GM21723 (cell line): Measurements from ENCODE around the gene PROKR1.
"Not testable (repeated sequence)": the region's sequence is repeated elsewhere in the genome, so short reads cannot be mapped to it uniquely, and the experiment has no call there.

Experiments
- ATAC-seq: cut with Tn5 transposase; IDR thresholded peaks from one replicate; pipeline ENCODE4 v1.9.1; 2021; ENCODE audit warnings: mild to moderate bottlenecking, moderate library complexity; ENCODE audit not compliant: unreplicated experiment

The PROKR1 gene

DNA sequence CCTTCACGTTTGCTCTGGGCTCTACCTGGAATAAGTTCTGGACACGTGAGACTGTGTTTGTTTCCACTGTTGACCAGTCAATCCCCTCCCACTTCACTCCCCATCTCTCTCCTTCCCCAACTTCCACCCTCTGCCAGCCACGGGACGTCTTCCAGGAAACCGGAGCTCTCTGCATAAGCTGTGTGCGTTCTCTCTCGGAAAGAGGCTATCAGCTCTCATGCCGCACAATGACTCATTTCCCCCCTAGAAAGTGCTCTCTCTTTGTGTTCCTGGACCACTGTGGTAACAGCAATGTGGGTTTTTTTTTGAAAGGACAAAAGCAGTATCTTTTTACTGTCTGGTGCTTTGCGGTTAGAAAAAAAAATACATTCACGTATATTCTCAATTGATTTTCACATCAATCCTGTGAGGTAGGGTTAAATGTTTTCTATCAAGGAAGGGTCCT, 10.2 kb downstream of the PROKR1 start:
- peak; percentile 89 for ATAC-seq

DNA sequence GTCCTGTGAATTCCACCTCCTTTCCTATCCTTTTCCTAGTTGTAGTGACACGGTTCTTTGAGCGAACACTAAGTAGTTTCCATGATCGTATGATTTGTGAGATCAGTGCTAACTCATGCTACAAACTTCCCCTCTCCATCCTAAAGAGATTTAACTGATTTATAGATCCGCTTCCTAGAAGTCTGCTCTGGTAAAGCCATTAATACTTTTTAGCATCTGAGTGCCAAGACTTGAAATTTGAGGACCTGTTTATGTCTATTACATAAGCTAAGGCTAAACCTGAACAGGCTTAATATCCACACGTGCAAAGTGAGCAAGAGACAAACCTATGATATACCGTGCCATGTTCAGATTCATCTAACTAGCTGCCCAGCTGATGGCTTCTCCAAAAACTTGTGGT, 14.9 kb downstream of the PROKR1 start:
- ATAC-seq: no peak

DNA sequence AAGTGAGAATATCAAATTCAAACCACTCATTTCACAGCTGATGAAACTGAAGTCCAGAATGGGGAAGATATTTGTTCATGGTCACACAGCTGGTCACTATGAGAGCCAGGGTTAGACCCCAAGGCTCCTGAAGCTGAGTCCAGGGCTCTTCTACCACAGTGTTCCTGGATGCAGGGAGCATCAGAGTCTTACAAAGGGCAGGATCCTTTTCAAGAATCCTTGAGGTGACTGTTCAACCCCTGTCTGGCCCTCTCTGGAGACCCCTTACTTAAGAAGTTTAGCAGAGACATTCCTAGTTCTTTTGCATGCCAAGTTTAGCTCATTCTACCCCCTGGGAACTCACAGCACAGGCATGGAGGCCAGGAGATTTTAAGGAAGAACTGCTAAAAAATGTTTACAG, 15.7 kb downstream of the PROKR1 start:
- ATAC-seq: no peak

DNA sequence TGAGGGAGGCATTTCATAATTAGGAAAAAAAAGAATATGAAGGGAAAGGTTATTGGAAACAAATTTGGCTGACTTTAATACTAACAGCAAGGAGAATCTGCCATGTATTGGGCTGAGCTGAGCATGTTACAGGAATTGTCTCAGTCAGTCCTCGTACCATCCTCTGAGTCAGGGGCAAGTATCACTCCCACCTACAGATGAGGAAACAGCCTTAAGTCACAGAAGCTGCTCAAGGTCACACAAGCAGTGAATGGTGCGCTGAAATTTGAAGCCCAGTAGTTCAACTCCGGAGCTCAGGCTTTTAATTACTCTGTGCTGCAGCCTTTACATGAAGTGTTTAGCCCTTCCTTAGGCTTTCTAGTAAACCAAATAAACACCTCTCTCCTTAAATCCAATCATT, 17.3 kb downstream of the PROKR1 start:
- no peak for ATAC-seq

DNA sequence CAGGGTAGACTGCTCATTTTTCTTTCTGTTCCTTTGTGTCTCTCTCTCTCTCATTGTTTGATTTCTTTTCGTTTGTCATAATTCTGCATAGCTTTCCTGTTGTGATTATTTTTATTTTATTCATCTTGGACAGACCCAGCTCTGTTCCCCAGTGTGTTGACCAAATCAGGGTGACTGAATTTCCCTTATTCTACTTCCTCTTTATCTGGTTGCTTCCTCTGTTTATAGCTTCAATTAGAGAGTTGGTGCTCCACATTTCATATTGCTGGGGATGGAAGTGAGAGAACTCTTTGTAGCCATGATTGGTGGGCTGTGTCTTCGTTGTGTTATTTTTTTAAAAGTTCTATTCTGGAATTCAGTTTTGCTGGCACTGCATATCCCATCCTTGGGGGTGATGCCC, 19.1 kb downstream of the PROKR1 start:
- ATAC-seq: no peak

DNA sequence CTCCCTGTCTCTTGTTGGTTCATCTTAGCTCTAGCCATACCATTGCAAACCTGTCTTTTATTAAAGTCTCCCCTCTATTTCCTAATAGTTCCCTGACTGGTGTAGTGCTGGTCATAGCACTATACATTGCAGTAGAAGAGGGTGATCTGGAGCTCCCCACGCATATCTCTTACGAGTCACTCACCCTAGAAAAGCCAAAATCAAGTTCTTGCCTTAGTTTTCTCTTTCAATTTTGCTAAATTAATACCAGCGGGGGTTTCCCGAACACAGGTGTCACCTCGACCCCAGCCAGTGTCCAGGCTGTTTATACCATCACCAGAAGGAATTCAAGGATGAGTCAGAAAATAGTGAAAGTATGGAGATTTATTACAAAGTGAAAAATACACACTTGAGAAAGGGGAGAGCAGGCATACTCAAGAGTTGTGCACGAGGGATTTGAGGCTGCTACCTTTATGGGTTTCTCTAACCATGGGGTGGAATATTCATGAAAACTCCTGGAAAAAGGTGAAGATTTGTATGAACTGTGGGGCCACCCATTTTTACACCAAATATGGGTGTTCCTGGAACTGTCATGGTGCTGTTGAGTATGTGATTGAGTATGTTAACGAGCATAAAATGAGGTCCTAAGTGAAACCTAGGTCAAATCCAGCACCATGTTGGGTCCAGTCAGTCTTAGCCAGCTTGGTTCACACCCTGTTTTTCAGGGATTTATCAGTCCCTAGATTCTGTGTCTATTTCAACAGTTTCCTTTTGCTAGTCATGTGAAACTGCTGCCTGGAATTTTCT, 20.2 kb downstream of the PROKR1 start:
- no peak for ATAC-seq

DNA sequence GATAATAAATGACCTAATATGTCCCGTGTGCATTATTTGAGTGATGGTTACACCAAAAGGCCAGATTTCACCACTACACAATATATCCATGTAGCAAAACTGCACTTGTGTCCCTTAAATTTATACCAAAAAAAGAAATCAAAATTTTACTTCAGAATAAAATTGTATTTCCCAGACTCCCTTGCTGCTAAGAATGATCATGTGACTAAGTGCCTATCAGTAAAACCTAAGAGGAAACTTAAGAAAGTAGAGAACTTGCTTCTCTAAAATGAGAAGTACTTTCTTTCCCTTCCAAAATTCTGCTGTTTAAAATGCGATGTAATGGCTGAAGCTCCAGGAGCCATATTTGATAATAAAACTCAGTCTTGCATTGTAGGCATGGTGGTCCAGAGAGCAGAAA, 24.0 kb downstream of the PROKR1 start:
- no peak for ATAC-seq

DNA sequence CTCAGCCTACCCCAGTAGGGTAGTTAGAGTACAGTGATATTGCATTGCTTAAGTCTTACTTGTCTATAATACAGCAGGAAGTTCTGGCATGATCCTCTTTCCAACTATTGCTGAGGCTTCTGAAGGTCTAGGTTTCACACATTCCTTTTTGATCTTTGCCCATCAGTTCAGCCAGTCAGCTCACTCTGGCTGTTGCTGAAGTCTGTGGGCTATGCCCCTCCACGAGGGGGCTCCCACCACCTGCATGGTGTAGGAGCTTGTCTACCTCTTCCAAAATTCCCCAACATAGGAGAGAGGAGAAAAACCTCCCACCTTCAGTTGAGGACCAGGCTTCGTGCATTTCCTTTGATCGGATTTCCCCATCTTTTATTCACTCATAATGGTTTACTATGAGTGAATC, 26.3 kb downstream of the PROKR1 start:
- no peak for ATAC-seq

DNA sequence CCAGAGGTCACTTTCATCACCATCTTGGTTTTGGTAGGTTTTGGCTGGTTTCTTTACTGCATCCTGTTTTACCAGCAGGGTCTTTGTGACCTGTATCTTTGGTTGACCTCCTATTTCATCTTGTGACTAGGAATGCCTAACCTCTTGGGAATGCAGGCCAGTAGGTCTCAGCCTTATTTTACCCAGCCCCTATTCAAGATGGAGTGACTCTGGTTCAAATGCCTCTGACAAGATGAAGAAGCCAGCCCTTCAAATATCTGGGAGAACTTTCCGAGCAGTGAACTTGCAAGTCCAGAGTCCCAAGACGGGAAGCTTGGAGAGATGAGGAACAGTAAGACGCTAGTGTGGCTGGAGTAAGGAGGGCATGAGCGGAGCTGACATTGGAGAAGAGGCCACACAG, 28.6 kb downstream of the PROKR1 start:
- no peak for ATAC-seq

DNA sequence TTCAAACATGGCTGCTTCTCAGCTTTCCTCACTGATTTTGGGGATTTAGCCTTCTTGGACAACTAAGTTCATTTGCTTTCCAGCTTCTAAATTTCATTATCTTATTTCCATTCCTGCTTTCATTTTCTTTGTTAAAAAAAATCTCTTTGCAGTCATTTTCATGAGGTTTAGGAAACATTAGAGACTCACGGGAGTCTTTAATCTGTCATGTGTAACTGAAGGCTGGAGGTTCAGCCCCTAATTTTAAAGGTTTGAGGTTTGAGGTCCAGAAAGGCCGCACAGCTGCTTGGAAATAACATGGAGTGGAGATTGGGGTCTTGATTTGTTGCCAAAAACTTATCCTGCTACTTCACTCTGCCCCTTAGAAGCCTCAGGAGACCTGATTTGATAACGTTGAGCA, 30.3 kb downstream of the PROKR1 start:
- ATAC-seq: no peak

DNA sequence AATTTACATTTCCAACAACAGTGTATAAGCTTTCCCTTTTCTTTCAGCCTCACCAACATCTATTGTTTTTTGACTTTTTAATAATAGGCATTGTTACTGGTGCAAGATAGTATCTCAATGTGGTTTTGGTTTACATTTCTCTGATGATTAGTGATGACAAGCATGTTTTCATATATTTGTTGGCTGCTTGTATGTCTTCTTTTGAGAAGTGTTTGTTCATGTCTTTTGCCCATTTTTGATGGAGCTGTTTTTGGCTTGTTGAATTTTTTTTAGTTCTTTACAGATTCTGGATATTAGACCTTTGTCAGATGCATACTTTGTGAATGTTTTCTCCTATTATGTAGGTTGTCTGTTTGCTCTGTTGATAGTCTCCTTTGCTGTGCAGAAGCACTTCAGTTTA, 32.1 kb downstream of the PROKR1 start:
- no peak for ATAC-seq

DNA sequence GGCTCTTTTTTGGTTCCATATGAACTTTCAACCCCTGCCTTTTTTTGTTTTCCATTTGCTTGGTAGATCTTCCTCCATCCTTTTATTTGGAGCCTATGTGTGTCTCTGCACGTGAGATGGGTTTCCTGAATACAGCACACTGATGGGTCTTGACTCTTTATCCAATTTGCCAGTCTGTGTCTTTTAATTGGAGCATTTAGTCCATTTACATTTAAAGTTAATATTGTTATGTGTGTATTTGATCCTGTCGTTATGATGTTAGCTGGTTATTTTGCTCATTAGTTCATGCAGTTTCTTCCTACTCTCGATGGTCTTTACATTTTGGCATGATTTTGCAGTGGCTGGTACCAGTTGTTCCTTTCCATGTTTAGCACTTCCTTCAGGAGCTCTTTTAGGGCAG, 34.5 kb downstream of the PROKR1 start:
- not testable (repeated sequence) for ATAC-seq

DNA sequence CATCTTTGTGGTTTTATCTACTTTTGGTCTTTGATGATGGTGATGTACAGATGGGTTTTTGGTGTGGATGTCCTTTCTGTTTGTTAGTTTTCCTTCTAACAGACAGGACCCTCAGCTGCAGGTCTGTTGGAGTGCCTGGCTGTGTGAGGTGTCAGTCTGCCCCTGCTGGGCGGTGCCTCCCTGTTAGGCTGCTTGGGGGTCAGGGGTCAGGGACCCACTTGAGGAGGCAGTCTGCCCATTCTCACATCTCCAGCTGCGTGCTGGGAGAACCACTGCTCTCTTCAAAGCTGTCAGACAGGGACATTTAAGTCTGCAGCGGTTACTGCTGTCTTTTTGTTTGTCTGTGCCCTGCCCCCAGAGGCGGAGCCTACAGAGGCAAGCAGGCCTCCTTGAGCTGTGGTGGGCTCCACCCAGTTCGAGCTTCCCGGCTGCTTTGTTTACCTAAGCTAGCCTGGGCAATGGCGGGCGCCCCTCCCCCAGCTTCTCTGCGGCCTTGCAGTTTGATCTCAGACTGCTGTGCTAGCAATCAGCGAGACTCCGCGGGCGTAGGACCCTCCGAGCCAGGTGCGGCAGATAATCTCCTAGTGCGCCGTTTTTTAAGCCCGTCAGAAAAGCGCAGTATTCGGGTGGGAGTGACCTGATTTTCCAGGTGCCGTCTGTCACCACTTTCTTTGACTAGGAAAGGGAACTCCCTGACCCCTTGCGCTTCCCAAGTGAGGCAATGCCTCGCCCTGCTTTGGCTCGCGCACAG, 36.0 kb downstream of the PROKR1 start:
- ATAC-seq: not testable (repeated sequence)

DNA sequence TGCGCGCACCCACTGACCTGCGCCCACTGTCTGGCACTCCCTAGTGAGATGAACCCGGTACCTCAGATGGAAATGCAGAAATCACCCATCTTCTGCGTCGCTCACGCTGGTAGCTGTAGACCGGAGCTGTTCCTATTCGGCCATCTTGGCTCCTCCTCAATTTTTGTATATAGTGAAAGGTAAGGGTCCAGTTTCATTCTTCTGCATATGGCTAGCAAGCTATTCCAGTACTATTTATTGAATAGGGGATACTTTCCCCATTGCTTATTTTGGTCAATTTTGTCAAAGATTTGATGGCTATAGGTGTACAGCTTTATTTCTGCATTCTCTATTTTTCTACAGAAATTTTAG, 36.5 kb downstream of the PROKR1 start:
- ATAC-seq: not testable (repeated sequence)

DNA sequence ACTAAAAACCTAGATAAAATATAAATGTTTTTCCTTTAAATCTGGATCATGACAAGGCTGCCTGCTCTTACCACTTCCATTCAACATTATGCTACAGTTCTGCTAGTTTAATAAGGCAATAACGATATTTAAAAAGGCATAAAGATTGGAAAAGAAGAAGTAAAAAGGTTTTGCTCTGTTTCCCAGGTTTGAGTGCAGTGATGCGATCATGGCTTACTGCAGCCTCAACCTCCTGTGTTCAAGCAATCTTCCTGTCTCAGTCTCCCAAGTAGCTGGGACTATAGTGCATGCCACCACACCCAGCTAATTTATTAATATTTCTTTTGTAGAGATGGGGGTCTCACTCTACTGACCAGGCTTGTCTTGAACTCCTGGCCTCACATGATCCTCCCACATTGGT, 40.8 kb downstream of the PROKR1 start:
- ATAC-seq: no peak

DNA sequence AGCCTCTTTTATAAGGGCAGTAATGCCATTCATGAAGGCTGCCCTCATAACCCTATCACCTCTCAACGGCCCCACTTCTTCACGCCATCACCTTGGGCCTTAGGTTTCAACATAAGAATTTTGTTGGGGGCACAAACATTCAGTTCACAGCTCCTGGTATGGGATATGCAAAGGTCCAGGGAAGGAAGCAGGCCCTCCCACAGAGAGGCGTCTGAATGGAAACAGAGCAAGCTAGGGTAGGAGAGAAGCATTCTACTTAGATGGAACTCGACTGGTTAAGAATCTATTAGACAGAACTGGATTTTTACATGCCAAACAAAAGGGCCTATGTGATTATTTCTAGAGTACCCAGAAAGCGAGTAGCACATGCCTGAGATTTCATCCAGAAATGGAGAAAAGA, 42.8 kb downstream of the PROKR1 start:
- no peak for ATAC-seq

DNA sequence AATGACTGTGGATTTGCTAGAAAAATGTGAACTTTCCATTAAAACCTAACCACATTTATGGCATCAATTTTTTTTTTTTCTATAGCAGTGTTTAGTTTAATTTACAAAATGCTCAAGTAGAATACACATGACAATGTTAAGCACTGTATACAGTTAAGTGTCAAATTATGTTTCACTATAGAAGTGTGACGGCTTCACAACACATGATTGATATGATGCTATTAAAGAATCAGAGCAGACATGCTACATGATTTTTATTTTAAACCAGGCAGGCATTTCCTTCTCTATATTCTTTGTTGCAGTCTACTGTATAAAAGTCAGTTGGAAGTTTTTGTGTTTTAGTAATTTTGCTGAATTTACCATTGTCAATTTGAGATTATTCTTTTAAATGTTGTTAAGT, 43.6 kb downstream of the PROKR1 start:
- ATAC-seq: no peak

DNA sequence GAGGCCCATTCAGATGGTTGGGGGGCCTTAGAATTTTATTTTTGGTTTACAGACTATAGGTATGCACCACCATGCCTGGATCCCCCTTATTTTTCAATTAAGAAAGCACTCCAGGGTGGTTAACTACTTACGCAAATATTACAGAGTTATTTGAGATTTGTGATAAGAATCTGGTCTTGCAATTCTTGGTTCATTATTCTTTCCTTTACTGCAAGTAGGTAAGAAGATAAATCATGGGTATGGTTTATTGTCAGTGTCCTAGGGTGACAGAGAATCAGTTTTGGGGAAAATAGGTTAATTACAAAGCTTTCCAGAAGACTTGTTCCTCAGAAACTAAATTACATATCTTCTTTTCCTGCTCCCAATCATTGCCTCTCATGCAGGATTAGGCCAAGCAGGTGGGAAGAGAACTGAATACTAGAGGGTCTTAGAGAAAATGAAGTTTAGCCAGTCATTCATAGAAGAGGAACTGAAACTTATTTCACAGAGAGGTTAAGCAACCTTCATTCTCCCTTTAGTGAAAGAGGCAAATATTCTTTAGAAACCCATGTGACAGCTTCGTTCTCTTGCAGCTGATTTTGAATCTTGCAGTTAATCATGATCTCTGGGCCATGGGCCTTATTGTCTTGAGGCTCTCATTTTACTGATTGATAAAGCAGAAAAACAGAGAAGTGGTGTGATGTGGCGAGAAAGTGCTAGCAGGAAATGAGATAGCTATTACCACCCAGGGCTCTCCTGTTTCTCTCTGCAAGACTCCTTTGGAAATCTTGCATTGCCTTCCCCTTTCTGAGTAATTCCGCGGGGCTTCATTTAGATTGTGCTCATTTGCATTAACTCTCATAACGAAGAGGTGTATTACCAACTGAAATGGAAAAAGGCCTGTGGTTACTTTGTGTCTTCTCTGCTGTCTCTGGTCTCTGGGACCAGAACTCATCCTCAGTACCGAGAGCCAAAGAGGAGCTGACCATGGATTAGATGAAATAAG, 46.5 kb downstream of the PROKR1 start:
- ATAC-seq: peak; percentile 94

DNA sequence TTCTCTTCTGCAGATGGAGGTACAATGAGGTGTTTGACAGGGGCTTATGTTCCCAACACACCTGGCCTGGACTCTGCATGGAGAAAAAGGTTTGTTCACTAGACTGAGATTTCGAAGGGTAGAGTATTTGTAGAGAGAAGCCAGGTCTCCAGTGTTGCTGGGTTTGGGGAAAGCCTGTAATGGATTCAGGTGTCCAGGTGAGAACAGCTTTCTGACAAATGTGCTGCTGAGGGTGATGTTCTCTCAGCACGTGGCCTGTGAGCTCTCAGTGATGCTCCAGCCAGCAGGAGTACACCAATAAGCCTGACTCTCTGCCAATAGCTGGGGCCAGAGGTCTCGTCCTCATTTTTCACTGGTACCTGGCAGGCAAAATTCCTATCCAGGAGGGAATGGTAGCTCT, 47.5 kb downstream of the PROKR1 start:
- ATAC-seq: no peak

DNA sequence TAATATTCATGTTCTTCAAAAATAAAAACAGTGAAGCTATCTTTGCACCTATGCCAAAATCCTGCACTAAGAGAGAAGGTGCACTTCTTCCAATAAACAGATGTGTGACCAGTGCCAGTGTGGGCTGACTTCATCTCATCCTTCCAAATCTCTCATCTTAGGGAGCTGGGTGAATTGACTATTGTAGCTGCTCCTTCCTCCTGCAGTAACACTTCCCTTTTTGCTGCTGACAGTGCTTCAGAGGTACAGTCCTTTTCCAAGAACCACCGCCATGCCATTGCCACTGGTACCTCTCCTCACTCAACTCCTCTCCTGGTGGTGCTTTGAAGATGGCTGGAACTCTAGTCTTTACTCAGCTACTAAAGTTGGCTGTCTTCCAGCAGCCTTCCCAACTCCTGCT, 49.1 kb downstream of the PROKR1 start:
- ATAC-seq: no peak

DNA sequence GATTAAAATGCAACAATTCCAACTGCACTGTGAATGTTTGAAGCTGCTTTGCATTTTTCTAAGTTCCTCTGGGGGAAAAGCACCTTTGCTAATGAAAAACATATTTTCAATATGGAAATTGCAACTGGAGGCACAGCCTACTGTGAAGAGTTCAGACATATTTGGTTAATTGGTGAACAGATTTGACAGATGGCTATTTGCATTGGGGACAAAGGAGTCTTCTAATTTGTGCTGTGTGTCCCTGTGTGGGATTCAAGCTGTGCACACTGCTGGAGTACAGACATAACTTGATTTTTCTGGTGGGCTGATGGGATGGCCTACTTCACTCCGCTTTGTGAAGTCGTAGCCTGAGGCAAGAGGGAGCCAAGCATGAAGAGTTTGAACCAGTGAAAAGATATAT, 50.6 kb downstream of the PROKR1 start:
- ATAC-seq: no peak
